ENCODE data around the gene TMEM178A. TPM values are rescaled to one million over a fixed set of nuclear protein-coding genes. Genes with fewer than 3 reads are reported as not detected.
A peak's percentile ranks its signal among the peaks of the same experiment; 100 is the strongest.
"Not testable (repeated sequence)": the region's sequence is repeated elsewhere in the genome, so short reads cannot be mapped to it uniquely, and the experiment has no call there.

Gene TMEM178A
- total RNA-seq, 1 donor from 2014 or later = 3.2 TPM

DNA sequence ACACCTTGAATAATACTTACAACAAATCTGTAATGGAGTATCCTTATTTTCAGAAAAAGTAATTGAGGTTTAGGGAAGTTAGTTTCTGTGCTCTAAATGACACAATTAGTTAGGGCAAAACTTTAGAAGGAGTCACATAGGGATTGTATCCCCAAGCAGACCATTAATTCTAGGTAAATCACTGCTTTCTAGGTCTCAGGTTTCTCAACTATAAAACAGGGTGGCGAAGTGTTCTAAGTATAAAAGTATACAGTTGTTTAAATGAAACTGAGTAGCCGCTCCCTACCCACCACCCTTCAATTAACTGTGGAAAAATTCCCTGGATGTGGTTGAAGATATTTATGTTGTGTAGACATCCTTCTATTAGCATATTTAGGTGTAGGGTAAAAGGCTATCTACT is 19.9 kb upstream of the TMEM178A start:
- ATAC-seq (no peak), DNase-seq (no peak)
- intact Hi-C loops (cut with micrococcal nuclease) = no loop called here

DNA sequence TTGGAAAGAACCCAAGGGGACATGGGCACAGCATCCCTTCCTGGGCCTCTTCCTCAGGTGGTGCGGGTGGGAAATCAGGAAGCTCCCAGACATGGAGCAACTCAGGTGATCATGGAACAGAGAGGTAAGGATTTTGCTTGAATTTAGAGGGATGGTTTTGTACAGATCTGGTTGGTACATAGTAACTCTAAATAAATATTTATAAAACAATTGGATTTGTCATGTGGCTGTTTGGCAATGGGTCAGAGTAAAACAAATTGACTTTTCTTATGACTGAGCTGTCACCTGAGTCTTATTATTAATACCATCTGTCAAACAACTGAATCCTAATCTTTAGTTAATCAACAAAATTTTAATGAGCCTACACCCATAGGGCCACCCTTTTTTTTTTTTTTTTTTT is 19.4 kb upstream of the TMEM178A start:
- intact Hi-C loops (cut with micrococcal nuclease) = no loop called here
- no peak for DNase-seq
- no peak for ATAC-seq

DNA sequence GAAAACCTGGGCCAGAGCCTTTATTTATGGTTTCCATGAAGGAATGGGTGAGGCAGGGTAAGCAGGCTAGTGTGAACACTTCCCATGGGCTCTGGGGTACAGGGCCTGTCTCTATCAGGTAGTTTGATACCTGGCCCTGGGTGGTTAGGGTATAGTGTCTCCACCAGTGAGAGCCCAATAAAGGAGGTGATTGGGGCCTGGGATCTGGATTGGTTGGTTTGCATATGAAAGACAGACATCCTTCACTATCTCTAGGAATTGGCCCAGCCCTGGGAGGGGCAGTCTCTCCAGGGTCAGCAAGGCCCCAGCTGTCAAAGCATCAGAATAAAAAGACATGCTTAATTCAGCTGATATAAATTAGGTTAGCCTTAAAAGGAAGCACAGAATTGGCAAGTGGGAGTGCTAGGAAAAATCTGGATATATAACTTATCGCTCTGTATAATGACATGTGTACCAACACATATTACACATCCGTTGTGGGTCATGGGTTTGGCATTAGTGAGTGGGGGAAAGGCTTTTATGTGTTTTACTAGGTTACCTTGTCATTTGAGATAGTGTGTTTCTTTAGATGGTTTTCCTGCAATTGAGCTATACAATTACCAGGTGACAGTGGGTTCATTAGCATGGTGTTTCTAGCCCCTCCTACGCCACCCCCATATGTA is 18.5 kb upstream of the TMEM178A start:
- ATAC-seq (no peak), DNase-seq (no peak)
- intact Hi-C loops (cut with micrococcal nuclease) = no loop called here

DNA sequence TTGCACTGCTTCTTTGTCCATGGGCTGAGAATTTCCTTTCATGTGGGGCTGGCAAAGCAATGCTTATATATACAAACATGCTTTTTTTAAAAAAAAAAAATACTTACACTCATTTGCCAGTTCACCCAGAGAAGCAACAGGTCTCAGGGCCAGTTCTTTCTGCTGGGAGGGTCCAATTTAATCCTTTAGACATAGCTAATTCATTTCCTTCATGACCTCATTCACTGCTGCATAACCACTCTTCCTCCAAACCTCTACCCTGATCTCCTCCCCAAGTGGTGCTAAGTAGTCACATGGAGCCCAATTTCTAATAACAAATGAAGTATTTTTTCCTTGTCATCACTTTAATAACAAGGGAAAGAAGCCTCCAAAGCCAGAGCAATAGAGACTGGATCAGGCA is 17.1 kb upstream of the TMEM178A start:
- intact Hi-C loops (cut with micrococcal nuclease) = no loop called here
- ATAC-seq = no peak

GRCh38 chr2:39649511-39649910 is 16.2 kb upstream of the TMEM178A start:
- DNase-seq (no peak), ATAC-seq (no peak)
- intact Hi-C loops (cut with micrococcal nuclease) = no loop called here

More for the DNA sequence above, 17.1 kb upstream of the TMEM178A start:
- DNase-seq = no peak

- DNase-seq (no peak), ATAC-seq (no peak)
- intact Hi-C loops (cut with micrococcal nuclease) = no loop called here
Observed at GRCh38 chr2:39650468-39650867, 15.2 kb upstream of the TMEM178A start.

DNA sequence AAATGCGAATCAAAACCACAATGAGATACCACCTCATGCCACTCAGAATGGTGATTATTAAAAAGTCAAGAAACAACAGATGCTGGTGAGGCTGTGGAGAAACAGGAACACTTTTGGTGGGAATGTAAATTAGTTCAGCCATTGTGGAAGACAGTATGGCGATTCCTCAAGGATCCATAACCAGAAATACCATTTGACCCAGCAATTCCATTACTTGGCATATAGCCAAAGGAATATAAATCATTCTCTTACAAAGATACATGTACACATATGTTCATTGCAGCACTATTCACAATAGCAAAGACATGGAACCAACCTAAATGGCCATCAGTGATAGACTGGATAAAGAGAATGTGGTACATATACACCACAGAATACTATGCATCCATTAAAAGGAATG is 9.5 kb upstream of the TMEM178A start:
- intact Hi-C loops (cut with micrococcal nuclease); DNase-seq; ATAC-seq: not testable (repeated sequence)

GRCh38 chr2:39657287-39657937 is 8.3 kb upstream of the TMEM178A start:
- intact Hi-C loops (cut with micrococcal nuclease) = no loop called here
- ATAC-seq (peak; percentile 55), DNase-seq (no peak)

DNA sequence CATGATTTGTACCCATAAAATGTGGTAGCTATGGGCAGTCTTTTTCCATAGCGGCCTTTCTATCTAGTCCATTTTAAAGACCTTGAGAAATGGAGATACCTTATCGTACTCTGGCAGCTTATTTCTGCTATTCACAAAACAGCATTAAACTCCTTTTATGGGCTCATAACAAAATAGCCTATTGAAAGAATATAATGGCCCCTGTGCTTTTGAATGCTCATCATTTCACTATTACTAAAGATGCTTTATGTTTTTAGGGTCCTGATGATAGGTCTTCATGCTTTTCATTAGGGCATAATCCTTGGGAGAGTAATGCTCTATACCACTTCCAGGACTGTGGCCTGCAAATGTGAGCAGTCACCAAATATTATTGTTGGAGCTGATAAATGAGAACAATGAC is 7.3 kb upstream of the TMEM178A start:
- intact Hi-C loops (cut with micrococcal nuclease) = no loop called here
- no peak for ATAC-seq

GRCh38 chr2:39659765-39660611 is 5.7 kb upstream of the TMEM178A start:
- intact Hi-C loops (cut with micrococcal nuclease) = no loop called here
- no peak for DNase-seq
- no peak for ATAC-seq

More for the DNA sequence above, 7.3 kb upstream of the TMEM178A start:
- DNase-seq = no peak

DNA sequence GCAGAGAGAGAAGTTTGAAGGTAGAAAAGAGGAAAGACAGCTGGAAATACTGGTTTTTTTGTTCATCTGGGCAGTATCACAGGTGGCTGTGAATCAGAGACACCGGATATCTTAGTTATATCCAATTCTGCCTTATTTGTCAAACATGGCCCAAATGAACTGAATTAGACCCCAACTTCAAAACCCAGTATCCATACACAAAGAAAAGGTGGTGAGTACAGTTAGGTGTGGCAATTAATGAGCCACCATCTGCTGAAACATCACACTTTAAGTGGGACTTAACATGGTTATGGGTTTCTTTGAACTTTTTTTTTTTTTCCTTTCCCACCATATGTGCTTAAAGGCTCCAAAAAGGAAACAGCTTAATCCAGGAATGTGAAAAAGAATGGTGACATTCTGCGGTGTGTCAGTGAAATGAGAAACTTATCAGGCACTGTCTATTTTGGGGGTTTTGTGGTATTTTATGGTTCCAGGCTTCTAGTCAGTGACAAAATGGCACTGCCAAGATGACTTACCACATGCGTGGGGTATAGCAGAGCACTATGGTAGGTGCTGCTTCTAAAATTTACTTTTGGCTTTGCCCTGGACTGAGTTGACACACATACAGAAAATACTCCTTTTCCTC is 5.0 kb upstream of the TMEM178A start:
- DNase-seq (no peak), ATAC-seq (no peak)
- intact Hi-C loops (cut with micrococcal nuclease) = no loop called here

DNA sequence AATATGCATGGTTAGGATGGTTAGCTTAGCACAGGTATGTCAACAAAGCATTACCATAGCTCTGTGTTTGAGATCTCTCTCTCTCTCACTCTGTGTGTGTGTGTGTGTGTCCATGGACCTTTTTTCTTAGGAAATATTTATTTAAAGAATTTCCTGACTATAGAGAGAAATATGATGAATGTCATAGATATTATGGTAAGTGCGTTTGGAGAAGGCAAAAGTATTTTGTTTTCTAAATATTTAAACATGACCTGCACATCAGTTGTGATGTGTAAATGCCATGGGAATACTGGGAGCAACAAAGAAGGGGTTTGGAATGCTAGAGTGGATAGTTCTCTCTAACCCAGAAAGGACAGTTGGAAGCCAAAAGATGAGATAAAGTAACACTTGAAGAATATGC is 3.9 kb upstream of the TMEM178A start:
- ATAC-seq = no peak
- intact Hi-C loops (cut with micrococcal nuclease) = no loop called here

DNA sequence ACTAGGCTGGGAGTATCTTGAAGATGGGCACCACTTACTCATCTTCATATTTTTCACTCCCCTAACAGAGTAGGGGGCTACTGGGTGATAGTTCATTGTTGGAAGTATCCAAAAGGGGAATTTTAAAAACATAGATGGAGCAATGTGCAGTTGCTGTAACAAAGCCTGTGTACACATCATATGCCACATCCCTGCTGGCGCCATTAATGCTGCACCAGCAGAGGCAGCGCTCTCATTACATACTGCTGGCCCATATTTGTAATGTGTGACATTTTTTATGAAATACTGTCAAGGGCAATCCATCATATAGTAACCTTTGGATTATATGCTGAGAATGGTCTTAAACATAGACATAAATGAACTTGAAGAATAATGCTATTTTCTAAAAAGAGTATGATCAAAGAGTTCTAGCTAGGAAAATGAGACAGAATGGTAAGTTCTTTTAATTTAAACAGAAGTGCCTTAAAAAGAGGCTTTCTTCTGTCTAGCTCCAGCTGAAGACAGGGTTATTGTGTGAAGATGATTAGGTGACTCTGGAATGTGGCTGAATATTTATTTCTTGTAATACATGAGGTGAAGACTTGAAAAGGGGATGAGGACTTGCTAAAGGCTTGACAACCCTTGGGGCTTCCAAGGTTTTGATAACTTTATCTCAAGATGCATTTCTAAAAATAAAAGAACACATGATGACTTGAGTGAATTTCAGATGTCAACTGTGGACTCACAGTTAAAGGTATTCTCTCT is 2.4 kb upstream of the TMEM178A start:
- DNase-seq (no peak), ATAC-seq (no peak)
- intact Hi-C loops (cut with micrococcal nuclease) = no loop called here

More for the DNA sequence above, 3.9 kb upstream of the TMEM178A start:
- DNase-seq = no peak

GRCh38 chr2:39664232-39664887 is 1.4 kb upstream of the TMEM178A start:
- no peak for DNase-seq
- intact Hi-C loops (cut with micrococcal nuclease) = no loop called here
- ATAC-seq = no peak

DNA sequence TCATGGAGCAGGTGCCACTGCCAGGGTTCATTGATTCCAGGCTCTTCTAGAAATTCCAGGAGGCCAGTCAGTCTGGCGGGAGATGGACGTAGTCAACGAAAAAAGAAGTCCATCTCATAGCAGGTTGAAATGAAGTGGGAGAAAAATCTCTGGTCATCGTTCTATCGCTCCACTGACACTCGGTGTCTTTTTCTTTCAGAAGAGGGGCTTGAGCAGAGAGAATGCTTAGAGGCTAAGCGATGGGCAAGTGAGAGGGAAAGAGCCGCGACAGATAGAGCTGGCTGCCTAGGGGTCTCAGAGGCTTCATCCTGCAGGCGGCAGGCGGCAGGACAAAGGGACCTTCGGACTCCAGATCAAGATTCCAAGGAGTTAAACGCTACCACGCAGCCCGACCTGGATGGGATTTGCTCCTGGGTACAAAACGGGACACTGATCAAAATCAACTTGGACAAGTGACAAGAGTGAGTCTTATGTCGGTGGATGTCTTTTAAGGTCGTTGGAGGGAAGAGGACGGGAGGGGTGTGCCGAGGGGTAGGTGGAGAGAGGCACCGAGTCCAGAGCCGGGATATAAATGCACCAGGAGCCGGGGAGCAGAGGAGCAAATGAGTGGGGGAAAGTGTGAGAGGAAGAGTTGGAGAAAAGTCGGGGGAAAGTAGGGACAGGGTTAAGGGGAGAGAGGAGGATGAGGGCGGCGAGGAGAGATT is 677 bp upstream of the TMEM178A start:
- ATAC-seq (peak; percentile 32), DNase-seq (no peak)
- intact Hi-C loops (cut with micrococcal nuclease) = no loop called here

DNA sequence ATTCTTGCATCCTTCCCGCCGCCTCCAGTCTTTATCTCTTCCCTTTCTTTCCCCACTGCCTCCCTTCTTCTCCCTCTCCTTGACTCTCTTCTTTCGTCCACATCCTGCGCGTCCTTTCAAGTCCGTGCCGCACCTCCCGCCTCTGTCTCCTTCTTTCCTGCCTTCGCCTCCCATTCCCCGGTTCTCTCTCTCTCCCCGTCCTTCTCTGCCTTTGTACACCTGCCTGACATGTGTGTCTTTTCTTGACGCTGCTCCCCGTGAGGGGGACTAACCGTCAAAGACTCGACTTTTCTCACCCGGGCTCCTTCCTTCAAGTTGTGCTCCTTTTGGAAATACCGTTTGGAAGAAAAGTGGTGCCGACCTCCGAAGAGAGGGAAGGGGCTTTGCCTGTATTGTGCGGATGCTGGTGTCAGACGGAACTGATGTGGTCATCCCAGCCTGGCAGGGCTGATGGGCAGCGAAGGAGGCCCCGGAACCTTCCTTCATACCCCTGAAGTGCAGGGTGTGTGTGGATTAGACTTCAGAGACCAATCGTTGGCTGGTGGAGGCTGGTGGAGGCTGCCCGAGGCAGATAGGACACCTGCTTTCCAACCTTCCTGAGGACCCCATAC is 879 bp downstream of the TMEM178A start:
- peak; percentile 24 for ATAC-seq
- intact Hi-C loops (cut with micrococcal nuclease) = no loop called here
- DNase-seq = no peak

DNA sequence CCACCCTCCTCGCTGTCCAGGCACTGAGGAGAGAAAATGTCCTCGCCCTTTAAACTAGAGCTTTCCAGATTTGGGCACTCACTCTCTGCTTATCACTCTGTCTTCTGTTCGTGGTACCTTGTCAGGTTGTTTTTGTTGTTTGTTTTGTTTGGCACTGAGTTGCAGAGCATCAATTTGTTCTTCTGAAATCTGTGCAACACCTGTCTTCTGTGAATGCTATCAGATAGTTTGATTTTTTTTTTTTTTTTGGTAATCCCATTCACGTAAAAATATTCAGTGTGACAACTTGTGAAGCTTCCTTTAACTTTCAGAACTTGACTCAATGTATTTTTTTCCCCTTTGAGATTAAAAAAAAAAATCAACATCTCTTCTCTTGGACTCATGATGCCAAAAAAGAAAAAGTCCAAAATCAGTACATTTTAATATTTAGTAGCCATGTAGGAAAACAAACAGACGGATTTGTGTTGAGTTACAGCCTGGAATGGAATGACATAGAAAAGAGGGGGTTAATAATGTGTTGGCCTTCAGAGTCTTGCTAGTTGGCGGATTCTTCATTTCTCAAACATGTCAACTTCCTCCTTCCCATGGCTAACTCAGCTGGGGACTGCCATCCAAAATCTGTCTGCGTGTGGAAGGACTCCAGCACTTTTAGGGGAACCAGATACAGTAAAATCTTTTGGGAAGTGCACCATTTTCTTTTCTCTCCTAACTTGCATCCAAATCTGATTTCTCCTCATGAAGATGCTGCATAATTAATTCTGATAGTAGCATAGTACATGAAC is 1.6 kb downstream of the TMEM178A start:
- DNase-seq = no peak
- intact Hi-C loops (cut with micrococcal nuclease) = no loop called here

More for the DNA sequence above, 1.6 kb downstream of the TMEM178A start:
- no peak for ATAC-seq

Data from left ventricle myocardium superior (tissue), 1 donor.